ENCODE measurements around the gene USHBP1.

The USHBP1 gene

GRCh38 chr19:17266026-17266425 lies 1.5 kb upstream of the USHBP1 start:
- DNase-seq (ENCODE audit: low read depth in 2 of 3, low spot score in 2 of 3) = no peak

GRCh38 chr19:17263712-17264640 lies 569 bp downstream of the USHBP1 start:
- DNase-seq (ENCODE audit: low read depth in 2 of 3, low spot score in 2 of 3) = no peak

- DNase-seq (ENCODE audit: low read depth in 2 of 3, low spot score in 2 of 3) = no peak
Observed at GRCh38 chr19:17262557-17262956, 2.0 kb downstream of the USHBP1 start.

GRCh38 chr19:17260842-17261325 lies 3.7 kb downstream of the USHBP1 start:
- DNase-seq (ENCODE audit: low read depth in 2 of 3, low spot score in 2 of 3) = peak; percentile 67 to 90 (median 76)

- DNase-seq (ENCODE audit: low read depth in 2 of 3, low spot score in 2 of 3) = no peak
Observed at GRCh38 chr19:17259934-17260333, 4.6 kb downstream of the USHBP1 start.

- DNase-seq (ENCODE audit: low read depth in 2 of 3, low spot score in 2 of 3) = no peak
Observed at GRCh38 chr19:17259118-17259780, 5.3 kb downstream of the USHBP1 start.

GRCh38 chr19:17256130-17256529 lies 8.4 kb downstream of the USHBP1 start:
- DNase-seq (ENCODE audit: low read depth in 2 of 3, low spot score in 2 of 3) = no peak

- DNase-seq (ENCODE audit: low read depth in 2 of 3, low spot score in 2 of 3) = no peak
Observed at GRCh38 chr19:17255150-17255621, 9.4 kb downstream of the USHBP1 start.

GRCh38 chr19:17254636-17255035 lies 9.9 kb downstream of the USHBP1 start:
- no peak for DNase-seq (ENCODE audit: low read depth in 2 of 3, low spot score in 2 of 3)

- no peak for DNase-seq (ENCODE audit: low read depth in 2 of 3, low spot score in 2 of 3)
Observed at GRCh38 chr19:17249887-17250548, 14.5 kb downstream of the USHBP1 start.

GRCh38 chr19:17248011-17248776 lies 16.4 kb downstream of the USHBP1 start:
- DNase-seq (ENCODE audit: low read depth in 2 of 3, low spot score in 2 of 3) = no peak

GRCh38 chr19:17246681-17247425 lies 17.7 kb downstream of the USHBP1 start:
- DNase-seq (ENCODE audit: low read depth in 2 of 3, low spot score in 2 of 3) = no peak

- no peak for DNase-seq (ENCODE audit: low read depth in 2 of 3, low spot score in 2 of 3)
Observed at GRCh38 chr19:17245535-17245984, 19.0 kb downstream of the USHBP1 start, which contains the start of gene NR2F6. TSS of gene NR2F6 (minus strand) at chr19:17245919. CDS start at chr19:17245220, 699 bp downstream.

GRCh38 chr19:17244618-17245534 lies 19.7 kb downstream of the USHBP1 start:
- DNase-seq (ENCODE audit: low read depth in 2 of 3, low spot score in 2 of 3) = no peak

GRCh38 chr19:17243830-17244617 lies 20.5 kb downstream of the USHBP1 start:
- no peak for DNase-seq (ENCODE audit: low read depth in 2 of 3, low spot score in 2 of 3)

- DNase-seq (ENCODE audit: low read depth in 2 of 3, low spot score in 2 of 3) = no peak
Observed at GRCh38 chr19:17243211-17243829, 21.2 kb downstream of the USHBP1 start.

- no peak for DNase-seq (ENCODE audit: low read depth in 2 of 3, low spot score in 2 of 3)
Observed at GRCh38 chr19:17242431-17243208, 21.9 kb downstream of the USHBP1 start.

All from activated CD8-positive, alpha-beta memory T cell treated with anti-CD3 and anti-CD28 coated beads for 48 hours (primary cell).